ENCODE measurements around the gene FAXC.

GRCh38 chr6:99346595-99346994 is 2.9 kb downstream of the FAXC start:
- TF ChIP-seq CTCF (IDR thresholded peaks at IDR 0.05; ENCODE audit: extremely low read depth in 1 of 2, insufficient read depth in 1 of 2, low read depth in 1 of 2, low read length in 2 of 2): no peak
- no peak for TF ChIP-seq POLR2A (IDR thresholded peaks at IDR 0.05; ENCODE audit: low read depth, low read length)
- TF ChIP-seq FOS (IDR thresholded peaks at IDR 0.05; ENCODE audit: borderline replicate concordance, insufficient read depth, low read length): no peak
- TF ChIP-seq, protein P1, sequence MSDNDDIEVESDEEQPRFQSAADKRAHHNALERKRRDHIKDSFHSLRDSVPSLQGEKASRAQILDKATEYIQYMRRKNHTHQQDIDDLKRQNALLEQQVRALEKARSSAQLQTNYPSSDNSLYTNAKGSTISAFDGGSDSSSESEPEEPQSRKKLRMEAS (IDR thresholded peaks at IDR 0.05; ENCODE audit: insufficient read depth, insufficient read length): no peak
- no peak for TF ChIP-seq POLR2AphosphoS5 (IDR thresholded peaks at IDR 0.05; ENCODE audit: insufficient read depth, low read depth, low read length)
- TF ChIP-seq EZH2 (IDR thresholded peaks at IDR 0.05; ENCODE audit: borderline replicate concordance, low read depth, low read length, severe bottlenecking): no peak
- TF ChIP-seq JUN (IDR thresholded peaks at IDR 0.05; ENCODE audit: borderline replicate concordance, insufficient read depth, insufficient read length, low read depth): no peak
- TF ChIP-seq MYC (IDR thresholded peaks at IDR 0.05; ENCODE audit: low read depth, low read length): no peak
- TF ChIP-seq GATA2 (IDR thresholded peaks at IDR 0.05; ENCODE audit: insufficient read depth, insufficient read length, low read depth, low read length): no peak

Data from endothelial cell of umbilical vein (primary cell).